Left renal pelvis (tissue), 4 donors: Measurements from ENCODE around the gene MLF2. TPM values are rescaled to one million over a fixed set of nuclear protein-coding genes. Genes with fewer than 3 reads are reported as not detected.
"Not testable (repeated sequence)": the region's sequence is repeated elsewhere in the genome, so short reads cannot be mapped to it uniquely, and the experiment has no call there.

Source experiments
- DNase-seq, 4 donors: peaks; one replicate each; pipeline ENCODE4 v3.0.0-alpha.2; 2013; ENCODE audit warnings: low read depth in 4 of 4, low spot score in 3 of 4
- polyA plus RNA-seq, 4 donors: library from polyadenylated mRNA; unstranded; fragments of 120-200 nt; gene quantifications; one replicate each; pipeline ENCODE4 v1.2.1, GENCODE V29; 2013; ENCODE audit not compliant: insufficient read length in 4 of 4

MLF2 gene
- polyA plus RNA-seq, 4 donors = 156 to 226 (median 194) TPM

DNA sequence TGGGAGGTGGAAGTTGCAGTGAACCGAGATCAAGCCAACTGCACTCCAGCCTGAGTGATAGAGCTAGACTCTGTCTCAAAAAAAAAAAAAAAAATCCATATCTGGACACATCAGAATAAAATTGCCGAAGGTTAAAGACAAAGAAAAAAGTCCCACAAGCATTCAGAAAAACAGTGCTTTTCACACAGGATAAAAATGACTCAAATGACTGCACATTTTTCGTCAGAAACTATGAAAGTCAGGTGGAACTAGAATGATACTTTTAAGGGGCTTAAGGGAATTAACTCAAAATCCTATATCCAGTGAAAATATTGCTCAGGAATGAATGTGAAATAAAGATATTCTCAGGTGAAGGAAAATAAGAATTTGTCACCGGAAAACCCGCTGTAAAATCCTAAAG, 16.2 kb downstream of the MLF2 start:
- no peak for DNase-seq

DNA sequence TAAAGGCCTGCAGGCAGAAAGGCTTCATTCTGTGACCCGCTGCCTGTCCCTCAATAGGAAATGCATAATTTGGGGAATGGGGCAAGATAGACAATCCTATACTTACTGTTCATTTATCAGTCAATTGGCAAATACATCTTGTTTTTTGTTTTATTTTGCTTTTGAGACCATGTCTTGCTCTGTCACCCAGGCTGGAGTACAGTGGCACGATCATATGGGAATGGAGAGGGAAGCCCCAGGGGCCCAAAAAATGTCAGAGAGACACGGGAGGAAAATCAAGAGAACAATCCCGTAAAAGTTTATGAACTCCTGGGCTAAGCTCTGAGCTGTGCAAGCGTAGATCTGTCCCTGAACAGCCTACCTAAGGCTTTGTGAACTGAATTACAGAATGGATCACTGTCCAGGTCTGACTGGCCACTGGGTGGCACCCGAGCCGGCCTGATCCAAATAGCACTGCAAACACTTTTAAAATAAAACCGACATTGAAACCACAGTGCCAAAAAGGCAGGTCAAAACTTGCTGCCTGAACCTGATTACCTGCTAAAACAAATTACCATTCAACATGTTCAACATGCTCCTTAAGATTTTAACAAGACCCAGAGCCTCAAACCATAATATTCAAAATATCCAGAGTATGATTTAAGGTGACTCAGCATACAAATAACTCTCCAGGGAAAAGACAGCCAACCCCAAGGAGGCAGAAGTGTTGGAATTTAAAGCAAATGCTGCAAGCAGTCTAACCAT, 17.3 kb downstream of the MLF2 start:
- DNase-seq = peak in 2 of 4 donors; percentile 22 to 39

DNA sequence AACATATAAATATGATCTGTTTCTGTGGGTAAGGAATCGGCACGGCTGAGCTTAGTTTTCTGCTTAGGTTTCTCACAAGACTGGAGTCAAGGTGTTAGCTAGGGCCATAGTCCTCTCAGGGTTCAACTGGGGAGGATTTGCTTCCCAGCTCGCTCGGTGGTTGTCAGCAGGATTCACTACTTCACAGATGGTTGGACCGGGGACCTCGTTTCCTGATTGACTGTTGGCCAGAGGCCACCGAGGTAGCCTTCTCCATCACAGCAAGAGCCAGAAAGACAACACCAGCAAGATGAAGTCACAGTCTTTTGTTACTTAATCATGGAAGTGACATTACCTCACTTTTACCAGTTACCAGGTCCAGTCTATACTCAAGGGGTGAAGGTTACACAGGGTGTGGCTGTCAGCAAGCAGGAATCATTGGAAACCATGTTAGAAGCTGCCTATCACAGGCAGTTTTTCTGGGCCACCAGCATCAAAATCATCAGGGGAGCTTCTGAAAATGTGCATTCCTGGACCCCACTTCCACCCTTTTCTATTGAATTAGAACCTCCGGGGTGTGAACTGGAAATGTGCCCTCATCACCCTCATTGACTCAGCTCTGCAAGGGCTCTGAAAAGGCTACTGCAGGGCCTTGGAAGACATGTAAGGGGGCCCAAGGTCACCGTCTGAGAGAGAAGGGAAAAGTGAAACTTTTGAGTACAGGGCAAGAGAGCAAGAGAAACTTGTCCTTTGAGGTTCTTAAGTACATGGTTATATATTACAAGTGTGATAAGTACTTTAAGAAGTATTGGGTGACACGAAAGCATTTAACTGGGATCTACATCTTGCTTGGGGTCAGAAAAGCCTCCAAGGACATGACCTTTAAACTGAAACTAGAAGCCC, 18.2 kb downstream of the MLF2 start:
- no peak for DNase-seq

DNA sequence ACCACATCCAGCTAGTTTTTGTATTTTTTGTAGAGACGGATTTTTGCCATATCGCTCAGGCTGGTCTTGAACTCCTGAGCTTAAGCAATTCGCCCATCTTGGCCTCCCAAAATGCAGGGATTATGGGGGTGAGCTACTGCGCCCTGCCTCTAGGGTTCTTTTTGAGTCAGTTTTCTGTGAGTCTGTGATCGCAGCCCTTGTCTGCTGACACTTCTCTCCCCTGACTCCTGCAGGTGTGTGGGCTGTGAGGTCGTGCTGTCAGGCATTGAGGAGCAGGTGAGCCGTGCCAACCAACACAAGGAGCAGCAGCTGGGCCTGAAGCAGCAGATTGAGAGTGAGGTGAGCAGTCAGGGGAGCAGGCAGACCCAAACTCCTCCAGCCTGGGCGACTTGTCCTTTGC, 22.8 kb downstream of the MLF2 start:
- DNase-seq = no peak

DNA sequence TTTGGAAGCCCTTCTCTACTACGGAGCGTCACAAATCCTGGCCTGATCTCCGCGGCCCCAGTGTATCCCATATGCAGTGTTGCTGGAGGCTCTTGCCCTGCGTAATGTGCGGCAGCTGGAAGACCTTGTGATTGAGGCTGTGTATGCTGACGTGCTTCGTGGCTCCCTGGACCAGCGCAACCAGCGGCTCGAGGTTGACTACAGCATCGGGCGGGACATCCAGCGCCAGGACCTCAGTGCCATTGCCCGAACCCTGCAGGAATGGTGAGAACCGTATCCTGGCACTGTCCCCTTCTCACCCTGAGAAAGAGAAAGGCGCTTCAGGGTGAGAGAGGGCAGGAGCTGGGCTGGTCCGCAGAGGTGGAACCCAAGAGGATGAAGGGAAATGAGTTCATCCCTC, 23.8 kb downstream of the MLF2 start:
- no peak for DNase-seq

DNA sequence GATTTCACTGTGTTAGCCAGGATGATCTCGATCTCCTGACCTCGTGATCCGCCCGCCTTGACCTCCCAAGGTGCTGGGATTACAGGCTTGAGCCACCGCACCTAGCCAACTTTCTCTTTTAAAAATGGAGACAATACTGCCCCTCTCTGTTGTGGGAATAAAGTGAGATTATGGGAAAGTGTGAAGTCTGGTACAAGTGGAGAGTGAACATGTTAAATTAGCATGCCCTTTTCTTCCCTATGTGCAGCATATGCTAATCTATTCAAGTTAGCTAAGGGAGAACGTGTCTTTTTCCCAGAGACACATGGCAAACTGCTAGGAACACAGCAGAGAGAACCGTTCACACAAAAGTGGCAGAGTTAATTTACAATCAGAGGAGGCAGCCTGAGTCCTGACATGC, 27.6 kb downstream of the MLF2 start:
- no peak for DNase-seq

DNA sequence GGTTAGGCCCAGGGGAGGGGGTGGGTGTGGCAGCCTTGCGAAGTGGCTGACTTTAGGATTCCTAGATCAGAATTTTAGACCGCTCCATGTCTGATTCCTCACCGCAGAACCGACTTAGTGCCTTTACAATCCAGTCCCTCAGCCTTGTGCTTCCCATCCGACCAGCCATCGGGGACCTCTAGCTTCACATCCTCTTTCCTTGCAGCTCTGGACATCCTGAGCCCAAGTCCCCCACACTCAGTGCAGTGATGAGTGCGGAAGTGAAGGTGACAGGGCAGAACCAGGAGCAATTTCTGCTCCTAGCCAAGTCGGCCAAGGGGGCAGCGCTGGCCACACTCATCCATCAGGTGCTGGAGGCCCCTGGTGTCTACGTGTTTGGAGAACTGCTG, 28.5 kb downstream of the MLF2 start:
- no peak for DNase-seq

DNA sequence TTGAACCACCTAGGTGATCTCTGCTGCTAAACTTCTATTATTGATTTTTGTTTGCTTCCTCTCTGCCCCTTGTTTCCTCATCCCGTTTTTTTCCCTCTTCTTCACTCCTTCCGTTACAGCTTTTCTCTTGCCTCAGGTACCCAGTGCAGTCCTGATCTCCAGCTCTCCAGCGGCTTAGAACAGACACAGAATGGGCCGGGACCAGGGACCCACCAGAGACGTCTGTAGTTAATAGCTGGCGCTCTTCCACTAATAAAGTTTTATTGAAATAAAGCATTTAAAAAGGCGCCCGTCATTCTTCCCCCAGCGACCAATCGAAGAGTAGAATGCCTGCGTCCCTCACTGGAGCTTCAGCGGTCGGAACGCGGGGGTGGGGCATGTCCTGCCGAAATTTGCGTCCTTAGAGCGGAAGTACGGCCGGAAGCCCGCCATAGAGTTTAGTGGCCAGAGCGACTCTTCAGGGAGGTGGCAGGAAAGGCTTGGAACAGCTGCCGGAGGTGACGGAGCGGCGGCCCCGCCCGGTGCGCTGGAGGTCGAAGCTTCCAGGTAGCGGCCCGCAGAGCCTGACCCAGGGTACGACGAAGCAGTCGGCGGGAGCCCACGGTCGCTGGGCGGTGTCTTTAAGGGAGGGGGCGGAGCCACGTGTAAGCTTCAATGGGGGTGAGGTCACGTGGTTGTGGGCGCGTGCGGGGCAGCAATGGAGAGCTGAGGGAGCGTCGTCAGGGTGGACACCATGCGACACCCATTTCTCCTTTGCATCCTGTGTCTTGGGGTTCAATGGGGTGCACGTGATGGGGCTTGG, 29.1 kb downstream of the MLF2 start, which contains the start of gene COPS7A:
Gene COPS7A (plus strand): TSS at position 440 of the 802 bp plus-strand sequence. CDS start 611 bp downstream, outside the sequence.
- DNase-seq = peak; percentile 91 to 95 (median 93)

DNA sequence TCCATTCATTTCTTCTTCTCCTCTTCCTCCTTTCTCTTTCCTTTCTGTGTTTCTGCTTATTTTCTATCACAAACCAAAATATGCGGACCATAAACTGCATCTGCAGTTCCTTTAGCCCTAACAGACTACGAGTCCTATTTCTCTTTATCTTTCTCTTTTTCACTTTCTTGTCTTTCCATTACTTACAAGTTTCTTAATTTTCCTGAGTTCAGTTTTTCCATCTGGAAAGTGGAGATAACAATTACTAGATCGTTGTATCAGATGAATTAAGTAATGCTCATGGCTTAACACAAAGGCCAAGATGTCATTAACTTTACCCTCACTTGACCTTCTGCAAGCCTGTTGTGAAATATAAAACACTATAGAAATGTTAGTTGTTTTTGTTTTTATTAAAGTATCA, 30.1 kb downstream of the MLF2 start:
- no peak for DNase-seq

DNA sequence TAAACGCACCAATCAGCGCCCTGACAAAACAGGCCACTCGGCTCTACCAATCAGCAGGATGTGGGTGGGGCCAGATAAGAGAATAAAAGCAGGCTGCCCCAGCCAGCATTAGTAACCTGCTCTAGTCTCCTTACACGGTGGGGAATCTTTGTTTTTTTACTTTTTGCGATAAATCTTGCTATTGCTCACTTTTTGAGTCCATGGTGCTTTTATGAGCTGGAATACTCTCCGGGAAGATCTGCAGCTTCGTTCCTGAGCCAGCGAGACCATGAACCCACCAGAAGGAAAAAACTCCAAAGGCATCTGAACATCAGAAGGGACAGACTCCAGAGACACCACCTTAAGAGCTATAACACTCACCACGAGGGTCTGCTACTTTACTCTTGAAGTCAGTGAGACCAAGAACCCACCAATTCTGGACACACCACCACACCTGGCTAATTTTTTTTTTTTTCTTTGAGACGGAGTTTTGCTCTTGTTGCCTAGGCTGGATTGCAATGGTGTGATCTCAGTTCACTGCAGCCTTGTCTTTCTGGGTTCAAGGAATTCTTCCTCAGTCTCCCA, 36.0 kb downstream of the MLF2 start:
- DNase-seq = no peak

DNA sequence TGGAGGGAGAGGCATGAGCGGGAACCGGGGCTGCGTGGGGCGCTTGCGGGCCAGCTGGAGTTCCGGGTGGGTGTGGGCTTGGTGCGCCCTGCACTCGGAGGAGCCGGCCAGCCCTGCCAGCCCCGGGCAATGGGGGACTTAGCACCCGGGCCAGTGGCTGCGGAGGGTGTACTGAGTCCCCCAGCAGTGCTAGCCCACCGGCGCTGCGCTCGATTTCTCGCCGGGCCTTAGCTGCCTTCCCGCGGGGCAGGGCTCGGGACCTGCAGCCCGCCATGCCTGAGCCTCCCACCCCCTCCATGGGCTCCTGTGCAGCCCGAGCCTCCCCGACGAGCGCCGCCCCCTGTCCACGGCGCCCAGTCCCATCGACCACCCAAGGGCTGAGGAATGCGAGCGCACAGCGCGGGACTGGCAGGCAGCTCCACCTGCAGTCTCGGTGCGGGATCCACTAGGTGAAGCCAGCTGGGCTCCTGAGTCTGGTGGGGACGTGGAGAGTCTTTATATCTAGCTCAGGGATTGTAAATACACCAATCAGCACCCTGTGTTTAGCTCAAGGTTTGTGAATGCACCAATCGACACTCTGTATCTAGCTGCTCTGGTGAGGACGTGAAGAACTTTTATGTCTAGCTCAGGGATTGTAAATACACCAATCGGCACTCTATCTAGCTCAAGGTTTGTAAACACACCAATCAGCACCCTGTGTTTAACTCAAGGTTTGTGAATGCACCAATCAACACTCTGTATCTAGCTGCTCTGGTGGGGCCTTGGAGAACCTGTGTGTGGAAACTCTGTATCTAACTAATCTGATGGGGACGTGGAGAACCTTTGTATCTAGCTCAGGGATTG, 36.7 kb downstream of the MLF2 start:
- DNase-seq = not testable (repeated sequence)

DNA sequence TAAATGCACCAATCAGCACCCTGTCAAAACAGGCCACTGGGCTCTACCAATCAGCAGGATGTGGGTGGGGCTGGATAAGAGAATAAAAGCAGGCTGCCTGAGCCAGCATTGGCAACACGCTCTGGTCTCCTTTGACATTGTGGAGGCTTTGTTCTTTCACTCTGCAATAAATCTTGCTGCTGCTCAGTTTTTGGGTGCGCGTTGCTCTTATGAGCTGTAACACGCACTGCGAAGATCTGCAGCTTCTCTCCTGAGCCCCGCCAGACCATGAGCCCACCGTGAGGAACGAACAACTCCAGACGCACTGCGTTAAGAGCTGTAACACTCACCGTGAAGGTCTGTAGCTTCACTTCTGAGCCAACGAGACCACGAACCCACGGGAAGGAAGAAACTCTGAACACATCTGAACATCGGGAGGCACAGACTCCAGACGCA, 44.0 kb downstream of the MLF2 start:
- no peak for DNase-seq

DNA sequence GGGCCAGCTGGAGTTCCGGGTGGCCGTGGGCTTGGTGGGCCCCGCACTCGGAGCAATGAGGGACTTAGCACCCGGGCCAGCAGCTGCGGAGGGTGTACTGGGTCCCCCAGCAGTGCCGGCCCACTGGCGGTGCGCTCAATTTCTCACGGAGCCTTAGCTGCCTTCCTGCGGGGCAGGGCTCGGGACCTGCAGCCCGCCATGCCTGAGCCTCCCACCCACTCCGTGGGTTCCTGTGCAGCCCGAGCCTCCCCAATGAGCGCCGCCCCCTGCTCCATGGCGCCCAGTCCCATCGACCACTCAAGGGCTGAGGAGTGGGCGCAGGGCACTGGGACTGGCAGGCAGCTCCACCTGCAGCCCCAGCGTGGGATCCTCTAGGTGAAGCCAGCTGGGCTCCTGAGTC, 44.6 kb downstream of the MLF2 start:
- DNase-seq = not testable (repeated sequence)

DNA sequence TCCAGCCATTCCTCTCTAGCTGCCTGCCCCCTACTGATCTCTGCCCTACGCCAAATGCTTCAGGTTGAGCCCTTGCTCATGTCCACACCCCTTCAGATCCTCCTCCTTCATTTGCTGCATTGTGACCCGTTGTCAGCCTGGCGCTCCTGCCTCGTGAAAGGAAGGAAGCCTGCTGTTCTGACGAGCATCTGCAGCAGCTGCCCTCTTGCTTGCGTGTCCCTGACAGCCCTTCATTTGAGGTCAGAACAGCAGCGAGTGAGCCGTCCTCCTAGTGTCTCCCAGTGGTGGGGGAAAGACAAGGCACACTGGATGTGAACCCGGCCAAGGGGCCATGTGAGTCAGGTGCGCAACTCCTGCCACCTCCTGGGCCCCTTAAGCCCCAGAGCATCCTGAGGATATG, 49.3 kb downstream of the MLF2 start:
- DNase-seq = no peak

DNA sequence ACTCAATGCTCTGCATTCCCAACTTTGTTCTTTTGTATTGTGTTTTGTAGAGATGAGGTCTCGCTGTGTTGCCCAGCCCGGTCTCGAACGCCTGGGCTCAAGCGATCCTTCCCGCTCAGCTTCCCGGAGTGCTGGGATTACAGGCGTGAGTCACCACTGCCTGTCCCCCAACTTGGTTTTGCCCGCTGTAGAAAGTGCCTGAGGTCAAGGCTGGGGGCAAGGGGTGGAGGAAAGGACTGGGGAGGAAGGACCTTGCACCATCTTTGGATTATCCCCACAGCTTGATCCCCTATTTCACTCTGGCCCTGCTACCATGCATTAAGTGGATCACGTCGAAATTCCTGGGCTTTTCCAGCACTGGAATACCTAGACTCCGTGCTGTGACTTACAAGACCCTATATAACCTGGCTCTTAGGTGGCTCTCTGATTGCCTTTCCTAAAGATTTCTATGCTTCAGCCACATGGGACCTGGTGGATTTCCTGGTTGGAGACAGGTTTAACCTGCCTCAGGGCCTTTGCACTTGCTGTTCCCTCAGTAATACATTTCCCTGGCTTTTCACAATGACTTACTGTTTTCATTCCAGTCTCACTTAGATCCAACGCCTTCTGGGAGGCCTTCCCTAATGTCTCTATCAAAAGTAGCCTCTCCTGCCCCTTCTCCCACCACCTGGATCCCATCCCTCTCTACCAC, 51.7 kb downstream of the MLF2 start:
- DNase-seq = no peak

DNA sequence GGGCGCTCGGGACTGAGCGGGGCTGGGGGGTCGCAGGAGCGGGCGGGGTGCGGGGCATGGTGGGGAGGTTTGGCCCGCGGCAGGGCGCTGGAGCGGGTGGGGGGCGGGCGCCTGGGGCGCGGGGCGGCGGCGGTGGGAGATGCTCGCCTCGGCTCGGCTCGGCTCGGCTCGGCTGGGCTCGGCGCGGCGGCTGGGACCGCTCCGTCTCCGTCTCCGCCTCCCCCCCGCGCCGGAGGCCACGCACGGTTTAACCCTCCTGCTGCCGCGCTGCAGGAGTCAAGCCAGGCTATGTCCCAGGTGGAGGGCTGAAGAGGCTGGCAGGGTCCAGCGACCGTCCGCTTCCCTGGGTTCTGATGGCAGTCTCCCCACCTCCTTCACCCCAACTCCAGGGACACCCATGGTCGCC, 52.3 kb downstream of the MLF2 start, which contains the start of gene PIANP:
Gene PIANP (minus strand): TSS at position 170 of the 406 bp plus-strand sequence. CDS start 2,754 bp downstream, outside the sequence.
- no peak for DNase-seq

DNA sequence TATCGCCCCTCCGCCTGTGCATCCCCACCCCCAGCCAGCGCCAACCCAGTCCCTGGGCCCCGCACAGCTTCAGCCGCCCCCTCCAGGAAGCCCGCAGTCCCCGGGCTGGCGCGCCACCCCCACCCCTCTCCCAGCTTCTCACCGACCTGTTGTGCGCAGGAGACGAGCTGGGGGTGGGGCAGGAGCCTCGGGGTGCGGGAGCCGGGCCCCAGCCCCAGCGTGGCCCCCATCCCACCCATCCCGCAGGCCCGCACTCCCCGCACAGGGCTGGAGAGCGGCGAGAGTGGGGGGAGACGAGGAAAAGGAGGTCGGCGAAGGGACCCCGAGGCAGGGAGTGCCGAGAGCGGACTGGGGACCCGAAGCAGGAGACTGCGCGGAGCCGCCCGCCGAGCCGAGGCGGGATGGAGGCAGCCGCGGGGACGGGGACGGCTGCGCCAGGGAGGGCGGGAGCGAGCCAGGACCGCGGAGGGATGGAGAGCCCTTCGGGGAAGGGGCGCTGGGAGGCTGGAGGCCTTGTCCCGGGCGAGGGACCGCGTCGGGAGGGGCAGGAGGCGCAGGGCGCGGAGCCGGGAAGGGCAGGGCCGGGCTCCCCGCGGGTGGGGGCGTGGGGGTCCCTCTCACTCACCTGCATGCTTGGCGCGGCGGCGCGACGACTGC, 52.8 kb downstream of the MLF2 start:
- DNase-seq = no peak

DNA sequence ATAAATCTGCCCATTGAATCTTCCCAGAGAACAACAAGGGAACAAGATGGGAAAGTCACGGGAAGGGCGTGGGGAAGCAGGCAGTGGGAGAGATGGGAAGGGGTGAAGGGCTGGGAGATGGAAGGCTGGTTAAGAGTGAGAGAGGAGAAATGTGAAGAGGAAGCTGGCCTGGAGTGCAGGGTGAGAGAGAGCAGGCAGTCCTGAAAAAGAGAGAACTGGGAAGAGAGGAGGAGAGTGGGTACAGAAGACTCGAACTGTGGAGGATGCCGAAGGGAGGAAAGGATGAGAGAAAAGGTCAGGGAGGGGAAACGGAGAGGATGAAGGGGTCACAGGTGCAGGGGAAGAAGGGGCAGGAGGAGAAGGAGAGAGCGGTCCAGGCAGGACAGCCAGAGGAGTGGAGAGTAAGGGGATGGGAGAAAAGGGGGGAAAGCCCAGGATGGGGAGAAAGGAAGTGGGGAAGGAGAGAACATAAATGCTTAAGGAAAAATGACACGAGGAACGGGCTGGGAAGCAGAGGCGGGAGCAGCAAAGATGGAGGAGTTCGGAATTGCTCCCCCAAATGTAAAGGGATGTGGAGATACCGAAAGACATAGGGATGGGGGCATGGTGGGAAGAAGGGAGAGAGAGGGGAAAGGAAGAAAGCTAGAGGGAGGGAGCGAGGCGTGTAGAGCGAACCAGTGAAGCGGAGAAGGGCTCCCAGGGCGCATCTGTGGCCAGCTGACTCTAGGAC, 53.5 kb downstream of the MLF2 start:
- no peak for DNase-seq
